Panc1 (cell line): Measurements from ENCODE around the gene SPATA3. TPM values are rescaled to one million over a fixed set of nuclear protein-coding genes. Genes with fewer than 3 reads are reported as not detected.

Experiments used
- ATAC-seq: fragments of 200-7000 bp; cut with Tn5 transposase; 2 replicates; pipeline ENCODE4 v1.9.1; 2020; ENCODE audit warnings: mild to moderate bottlenecking, moderate library complexity
- BruUV-seq: library from RNA; stranded (reverse); fragments of 400-500 nt; replicated peaks from 2 replicates; lab custom pipeline; 2021; lab: Mats Ljungman, UMichigan
- CTCF ChIA-PET: fragments of 300-600 bp; sonication (Branson Sonifier 250); formaldehyde crosslinking; loops from one replicate; lab custom pipeline; 2022; ENCODE audit warnings: antibody characterized with exemption; lab: Charles Lee
- POLR2A ChIA-PET: fragments of 300-600 bp; sonication (Branson Sonifier 250); formaldehyde crosslinking; loops from one replicate; lab custom pipeline; 2022; ENCODE audit warnings: antibody characterized with exemption; lab: Charles Lee
- DNase-seq: peaks from one replicate; pipeline ENCODE4 v3.0.0-alpha.2; 2010; ENCODE audit warnings: low read depth, low spot score
- H3K27ac ChIP-seq: 2 replicates; pipeline ENCODE4 v1.5.1; 2011; ENCODE audit warnings: mild to moderate bottlenecking, low read length, inconsistent platforms
- H3K27me3 ChIP-seq: fragments of 200-500 bp; sonication (Bioruptor generic); 2 replicates; pipeline ENCODE4 v1.6.0; 2014; ENCODE audit warnings: low read length, inconsistent platforms; ENCODE audit not compliant: control insufficient read depth, insufficient read depth
- H3K36me3 ChIP-seq: fragments of 200-500 bp; sonication (Bioruptor generic); 2 replicates; pipeline ENCODE4 v1.5.1; 2014; ENCODE audit warnings: inconsistent platforms, mild to moderate bottlenecking, low read length, moderate library complexity; ENCODE audit not compliant: control insufficient read depth, insufficient read depth
- H3K4me1 ChIP-seq: 2 replicates; pipeline ENCODE4 v1.5.1; 2011; ENCODE audit warnings: inconsistent platforms, mild to moderate bottlenecking, low read length, moderate library complexity; ENCODE audit not compliant: control insufficient read depth, insufficient read depth
- H3K4me3 ChIP-seq, 2 experiments: 2 replicates each; pipeline ENCODE4 v1.5.1; 2011 to 2012; ENCODE audit warnings: low read depth in 2 of 2, low read length in 2 of 2, mild to moderate bottlenecking in 2 of 2, inconsistent platforms in 1 of 2, moderate library complexity in 1 of 2
- H3K9me3 ChIP-seq: fragments of 200-500 bp; sonication (Bioruptor generic); 2 replicates; pipeline ENCODE4 v1.5.1; 2014; ENCODE audit warnings: low read depth, mild to moderate bottlenecking, inconsistent platforms, low read length, moderate library complexity; ENCODE audit not compliant: control insufficient read depth, insufficient read depth
- POLR2AphosphoS5 ChIP-seq: IDR thresholded peaks from 2 replicates; pipeline ENCODE4 v1.6.1; 2012; ENCODE audit warnings: mild to moderate bottlenecking, low read depth, low read length, moderate library complexity
- REST ChIP-seq, 2 experiments: IDR thresholded peaks; 2 replicates each; pipeline ENCODE4 v1.6.1; 2011 to 2012; ENCODE audit warnings: low read depth in 2 of 2, control low read depth in 1 of 2, low read length in 1 of 2, mild to moderate bottlenecking in 1 of 2, moderate library complexity in 1 of 2; ENCODE audit not compliant: insufficient read depth in 1 of 2
- SIN3A ChIP-seq: IDR thresholded peaks from 2 replicates; pipeline ENCODE4 v1.6.1; 2012; ENCODE audit warnings: low read depth, mild to moderate bottlenecking, low read length, moderate library complexity, borderline replicate concordance; ENCODE audit not compliant: insufficient read depth
- TCF7L2 ChIP-seq: IDR thresholded peaks from 2 replicates; pipeline ENCODE4 v1.6.1; 2011; ENCODE audit warnings: mild to moderate bottlenecking, low read depth, low read length, inconsistent platforms
- in situ Hi-C: cut with HindIII; loops from 2 replicates; pipeline ENCODE4 v1.10.0; 2016; ENCODE audit warnings: low sequenced_read_pairs, low pct_unique_long_range_greater_than_20kb
- intact Hi-C: fragments of 100-400 bp; cut with micrococcal nuclease; formaldehyde crosslinking; loops from one replicate; pipeline ENCODE4 v1.10.0; 2022; ENCODE audit not compliant: unreplicated experiment
- total RNA-seq: library from RNA; stranded (reverse); gene quantifications from one replicate; pipeline ENCODE4 v1.2.1, GENCODE V29; 2021; ENCODE audit not compliant: unreplicated experiment
- TF ChIP-seq, protein P1 (sequence below): fragments of 450-650 bp; IDR thresholded peaks from 2 replicates; pipeline ENCODE4 v1.5.1; 2017; ENCODE audit warnings: mild to moderate bottlenecking

The SPATA3 gene
- total RNA-seq, 1 experiment from 2014 or later: not detected

GRCh38 chr2:231039294-231039664, 43.4 kb downstream of the SPATA3 start:
- Histone ChIP-seq H3K27me3 (peaks cover 12% of the 10 kb centered on the region), H3K4me1 (peaks cover 6% of the 10 kb centered on the region; the same call in 1 of the 2 replicates), H3K36me3 (no peaks in the 10 kb centered on the region), H3K27ac (no peak overlapping the region), H3K9me3 (no peaks in the 10 kb centered on the region), H3K4me3 (no peak overlapping the region)
- ChIA-PET POLR2A (interaction anchor here (0.6 kb wide), 2 partner anchors 72 to 119 kb away, joined by 4 to 5 read pairs; no protein-coding TSS in a partner anchor), CTCF (no interaction called here)
- intact Hi-C loops (no loop called here), in situ Hi-C loops (no loop called here)
- BruUV-seq: no TSS peak
- DNase-seq (no peak), ATAC-seq (no peak)
- TF ChIP-seq TCF7L2 (no peak), REST (IDR thresholded peaks at IDR 0.05; ENCODE audit: insufficient read depth in 1 of 2, low read depth in 2 of 2, low read length in 1 of 2) (no peak), POLR2AphosphoS5 (no peak), SIN3A (no peak)
- TF ChIP-seq, protein P1, sequence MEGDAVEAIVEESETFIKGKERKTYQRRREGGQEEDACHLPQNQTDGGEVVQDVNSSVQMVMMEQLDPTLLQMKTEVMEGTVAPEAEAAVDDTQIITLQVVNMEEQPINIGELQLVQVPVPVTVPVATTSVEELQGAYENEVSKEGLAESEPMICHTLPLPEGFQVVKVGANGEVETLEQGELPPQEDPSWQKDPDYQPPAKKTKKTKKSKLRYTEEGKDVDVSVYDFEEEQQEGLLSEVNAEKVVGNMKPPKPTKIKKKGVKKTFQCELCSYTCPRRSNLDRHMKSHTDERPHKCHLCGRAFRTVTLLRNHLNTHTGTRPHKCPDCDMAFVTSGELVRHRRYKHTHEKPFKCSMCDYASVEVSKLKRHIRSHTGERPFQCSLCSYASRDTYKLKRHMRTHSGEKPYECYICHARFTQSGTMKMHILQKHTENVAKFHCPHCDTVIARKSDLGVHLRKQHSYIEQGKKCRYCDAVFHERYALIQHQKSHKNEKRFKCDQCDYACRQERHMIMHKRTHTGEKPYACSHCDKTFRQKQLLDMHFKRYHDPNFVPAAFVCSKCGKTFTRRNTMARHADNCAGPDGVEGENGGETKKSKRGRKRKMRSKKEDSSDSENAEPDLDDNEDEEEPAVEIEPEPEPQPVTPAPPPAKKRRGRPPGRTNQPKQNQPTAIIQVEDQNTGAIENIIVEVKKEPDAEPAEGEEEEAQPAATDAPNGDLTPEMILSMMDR: no peak

- CTCF ChIA-PET: interaction anchor here (0.6 kb wide), 1 partner anchor 92 kb away, joined by 7 read pairs; no protein-coding TSS in a partner anchor
- intact Hi-C loops: no loop called here
- Histone ChIP-seq H3K36me3 (no peaks in the 10 kb centered on the region), H3K27me3 (peaks cover 12% of the 10 kb centered on the region), H3K27ac (no peak overlapping the region), H3K9me3 (no peaks in the 10 kb centered on the region), H3K4me1 (peaks cover 6% of the 10 kb centered on the region; the same call in 1 of the 2 replicates), H3K4me3 (no peak overlapping the region)
- ATAC-seq: no peak
- no peak for DNase-seq
- in situ Hi-C loops: no loop called here
- POLR2A ChIA-PET: interaction anchor here (0.6 kb wide), 3 partner anchors 72 to 767 kb away, joined by 3 to 5 read pairs (median 4); no protein-coding TSS in a partner anchor
- no TSS peak for BruUV-seq
- no peak for TF ChIP-seq POLR2AphosphoS5
- TF ChIP-seq, protein P1: no peak
- no peak for TF ChIP-seq REST (IDR thresholded peaks at IDR 0.05; ENCODE audit: insufficient read depth in 1 of 2, low read depth in 2 of 2, low read length in 1 of 2)
Observed at GRCh38 chr2:231039821-231040364, 44.0 kb downstream of the SPATA3 start.
